CD4-positive, alpha-beta T cell treated with Interleukin-21 for 1 hour (primary cell): ENCODE data around the gene GINS1.

ENCODE experiments used
- DNase-seq: peaks from one replicate; pipeline ENCODE4 v3.0.0-alpha.2; 2020

GINS1 gene

DNA sequence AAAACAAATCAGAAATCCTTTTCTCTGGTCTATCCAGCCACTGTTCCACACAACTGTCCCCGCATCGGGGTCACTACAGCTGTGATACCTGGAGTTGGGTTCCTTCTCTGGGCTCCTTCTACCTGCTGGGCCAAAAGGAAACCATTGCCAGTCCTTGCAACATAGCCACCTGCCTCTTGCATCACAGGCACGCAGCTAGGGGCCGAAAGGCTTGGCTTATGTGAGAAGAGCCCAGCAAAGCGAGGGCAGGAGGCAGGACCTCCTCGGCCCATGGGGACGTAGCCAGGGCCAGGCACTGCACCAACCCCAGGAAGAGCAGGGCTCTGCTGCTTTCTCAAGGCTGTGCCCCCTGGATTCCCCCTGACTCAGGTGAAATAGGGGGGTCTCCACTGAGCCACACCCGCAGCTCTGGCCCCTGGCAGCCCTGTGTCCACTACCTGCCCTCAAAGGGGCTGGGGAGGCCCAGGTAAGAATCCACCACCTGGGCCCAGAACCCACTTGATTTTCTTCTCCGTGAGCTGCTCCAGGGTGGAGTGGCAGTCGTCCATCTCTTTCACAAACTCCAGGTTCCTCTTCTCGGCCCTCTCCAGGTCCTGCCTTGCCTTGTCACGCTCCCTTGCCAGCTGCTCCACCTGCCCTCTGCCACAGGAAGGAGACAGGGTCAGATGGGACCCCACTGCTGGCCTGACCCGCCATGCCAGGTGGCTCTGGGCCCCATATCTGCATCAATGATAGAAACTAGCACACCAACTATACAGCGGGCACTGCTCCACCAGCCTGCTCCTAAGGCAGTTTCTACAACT is 88.9 kb downstream of the GINS1 start:
- DNase-seq: no peak

DNA sequence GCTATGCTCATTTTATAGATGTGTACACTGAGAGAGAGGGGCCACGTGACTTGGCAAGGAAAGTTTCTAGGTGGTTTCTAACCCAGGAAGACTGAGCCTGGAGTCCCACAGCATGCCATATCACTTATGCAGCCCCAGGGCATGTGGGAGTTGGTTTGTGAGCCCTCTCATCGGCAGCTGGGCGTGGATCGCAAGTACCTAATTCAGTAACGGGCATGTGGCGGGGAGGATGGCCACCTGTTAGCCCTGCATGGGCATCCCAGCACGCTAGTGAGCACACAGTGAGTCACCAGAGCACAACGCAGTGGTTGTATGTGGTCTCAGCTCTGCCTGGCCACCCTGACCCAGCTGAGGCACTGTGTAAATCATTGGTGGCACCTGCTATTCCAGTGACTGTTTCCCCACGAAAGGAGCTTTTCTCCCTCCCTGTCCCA is 89.5 kb downstream of the GINS1 start:
- DNase-seq: no peak

DNA sequence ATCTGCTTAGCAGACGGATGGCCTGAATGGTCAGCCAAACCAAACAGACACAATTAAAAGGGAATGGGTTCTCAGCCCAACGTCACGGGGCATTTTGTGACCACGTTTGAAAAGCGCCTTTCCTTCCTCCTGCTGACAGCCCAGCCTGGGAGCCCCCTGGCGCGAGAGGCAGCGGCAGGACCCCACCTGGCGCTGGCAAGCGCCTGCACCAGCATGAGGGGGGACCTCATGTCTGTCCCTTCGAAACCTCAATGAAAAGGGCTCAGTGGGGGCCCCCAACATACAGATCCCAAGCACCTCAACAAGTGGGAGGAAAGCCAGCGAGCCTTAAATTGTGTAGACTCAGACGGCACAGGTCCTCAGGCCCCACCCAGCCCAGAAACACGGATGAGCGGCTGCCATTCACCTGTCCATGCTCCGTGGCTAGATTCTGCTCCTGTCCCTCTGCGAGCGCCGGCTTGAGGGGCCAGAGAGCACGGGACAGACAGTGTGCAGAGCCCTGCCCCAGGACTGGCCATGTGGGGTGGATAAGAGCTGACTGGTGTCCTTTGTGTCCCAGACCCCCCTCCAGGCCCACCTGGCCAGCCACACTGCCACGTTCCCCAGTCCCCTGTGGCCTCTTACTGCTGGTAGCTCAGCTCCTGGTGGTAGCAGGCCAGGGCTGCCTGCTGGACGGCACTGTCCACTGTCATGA is 90.3 kb downstream of the GINS1 start:
- DNase-seq: no peak
